Fibroblast of the aortic adventitia (primary cell): ENCODE results near the gene FMR1NB. TPM values are rescaled to one million over a fixed set of nuclear protein-coding genes. Genes with fewer than 3 reads are reported as not detected.

Experiments
- DNase-seq: peaks from one replicate; pipeline ENCODE4 v3.0.0-alpha.2; 2010; ENCODE audit warnings: low read depth
- H3K4me3 ChIP-seq: 2 replicates; pipeline ENCODE4 v1.5.1; 2011; ENCODE audit warnings: low read depth, mild to moderate bottlenecking, control low read depth, low read length, moderate library complexity
- total RNA-seq: library from RNA; depleted of rRNA; stranded (reverse); fragments of >200 nt; gene quantifications from 2 replicates; pipeline ENCODE4 v1.2.3, GENCODE V29; 2012; ENCODE audit warnings: low replicate concordance
- TF ChIP-seq, protein P1 (sequence below): IDR thresholded peaks from 2 replicates; pipeline ENCODE4 v1.5.1; 2011; ENCODE audit warnings: mild to moderate bottlenecking, low read length, control low read depth, inconsistent platforms; ENCODE audit not compliant: insufficient read depth

FMR1NB gene
- total RNA-seq, 1 donor, result not detected

DNA sequence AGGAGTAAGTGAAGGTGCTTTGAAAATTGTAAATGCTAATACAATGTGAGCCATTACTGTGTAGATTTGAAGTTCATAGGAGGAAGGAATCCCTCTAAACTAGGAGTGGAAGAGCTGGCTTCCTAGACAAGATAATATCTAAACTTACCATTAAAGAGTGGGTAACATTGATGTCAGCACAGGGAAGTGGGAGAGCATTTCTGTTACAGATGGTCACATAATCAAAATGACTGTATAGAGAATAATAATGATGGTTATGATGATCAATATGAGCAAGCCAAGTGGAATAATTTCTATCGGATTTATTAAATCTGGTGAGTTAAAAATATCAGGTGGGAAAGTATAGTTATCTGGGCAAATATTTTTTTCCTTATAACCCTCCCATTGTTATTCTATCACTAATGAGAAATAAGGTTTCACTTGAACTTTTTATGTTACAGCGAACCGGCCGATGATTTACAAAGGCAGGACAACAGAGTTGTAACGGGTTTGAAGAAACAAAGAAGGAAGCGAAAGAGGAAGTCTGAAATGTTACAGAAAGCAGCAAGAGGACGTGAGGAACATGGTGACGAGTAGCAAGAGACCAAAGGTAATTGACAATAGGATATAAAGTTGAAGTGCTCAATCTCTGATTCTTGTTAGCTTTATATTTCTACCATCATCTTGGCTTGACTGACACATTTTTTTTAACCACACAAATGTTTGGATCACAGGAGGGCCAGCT lies 43.5 kb downstream of the FMR1NB start:
- DNase-seq, result no peak
- TF ChIP-seq, protein P1, sequence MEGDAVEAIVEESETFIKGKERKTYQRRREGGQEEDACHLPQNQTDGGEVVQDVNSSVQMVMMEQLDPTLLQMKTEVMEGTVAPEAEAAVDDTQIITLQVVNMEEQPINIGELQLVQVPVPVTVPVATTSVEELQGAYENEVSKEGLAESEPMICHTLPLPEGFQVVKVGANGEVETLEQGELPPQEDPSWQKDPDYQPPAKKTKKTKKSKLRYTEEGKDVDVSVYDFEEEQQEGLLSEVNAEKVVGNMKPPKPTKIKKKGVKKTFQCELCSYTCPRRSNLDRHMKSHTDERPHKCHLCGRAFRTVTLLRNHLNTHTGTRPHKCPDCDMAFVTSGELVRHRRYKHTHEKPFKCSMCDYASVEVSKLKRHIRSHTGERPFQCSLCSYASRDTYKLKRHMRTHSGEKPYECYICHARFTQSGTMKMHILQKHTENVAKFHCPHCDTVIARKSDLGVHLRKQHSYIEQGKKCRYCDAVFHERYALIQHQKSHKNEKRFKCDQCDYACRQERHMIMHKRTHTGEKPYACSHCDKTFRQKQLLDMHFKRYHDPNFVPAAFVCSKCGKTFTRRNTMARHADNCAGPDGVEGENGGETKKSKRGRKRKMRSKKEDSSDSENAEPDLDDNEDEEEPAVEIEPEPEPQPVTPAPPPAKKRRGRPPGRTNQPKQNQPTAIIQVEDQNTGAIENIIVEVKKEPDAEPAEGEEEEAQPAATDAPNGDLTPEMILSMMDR, result no peak

DNA sequence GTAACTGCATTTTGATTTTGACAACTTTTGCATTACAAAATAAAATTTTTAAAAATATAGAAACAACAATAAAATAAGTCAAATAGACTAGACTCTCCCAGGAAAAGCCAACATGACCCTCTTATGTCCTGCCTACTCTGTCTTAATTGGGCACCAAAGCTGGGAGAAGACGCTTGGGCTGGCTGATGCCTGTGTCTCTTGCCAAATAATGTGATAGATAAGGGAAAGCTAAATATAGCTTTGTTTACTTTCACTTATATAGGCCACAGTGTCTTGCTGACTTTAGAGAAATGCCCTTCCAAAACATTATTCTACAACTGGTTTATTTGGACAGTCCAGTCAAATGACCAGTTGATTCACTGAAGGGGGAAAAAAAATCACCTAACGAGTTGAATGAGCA lies 54.2 kb downstream of the FMR1NB start:
- TF ChIP-seq, protein P1, result no peak
- no peak overlapping the region for H3K4me3 ChIP-seq
- DNase-seq, result no peak

More for the DNA sequence above, 43.5 kb downstream of the FMR1NB start:
- H3K4me3 ChIP-seq, result no peak overlapping the region

DNA sequence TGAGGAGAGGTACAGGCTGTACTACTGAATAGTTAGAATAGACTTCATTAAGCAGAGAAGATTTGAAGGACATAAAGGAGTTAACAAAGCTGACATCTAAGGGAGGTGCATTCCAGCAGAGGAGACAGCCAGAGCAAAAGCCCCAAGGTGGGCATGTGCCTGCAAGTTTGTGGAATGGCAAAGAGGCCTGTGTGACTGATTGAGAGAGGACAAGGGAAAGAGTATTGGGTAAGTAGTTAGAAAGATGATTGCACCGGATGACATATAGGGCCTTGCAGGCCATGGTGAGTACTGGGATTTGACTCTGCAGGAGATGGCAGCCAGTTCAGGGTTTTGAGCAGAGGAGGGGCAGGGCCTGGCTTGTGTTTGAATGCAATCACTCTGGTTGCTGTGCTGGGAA lies 55.9 kb downstream of the FMR1NB start:
- TF ChIP-seq, protein P1, result no peak
- DNase-seq, result no peak
- H3K4me3 ChIP-seq, result no peak overlapping the region

DNA sequence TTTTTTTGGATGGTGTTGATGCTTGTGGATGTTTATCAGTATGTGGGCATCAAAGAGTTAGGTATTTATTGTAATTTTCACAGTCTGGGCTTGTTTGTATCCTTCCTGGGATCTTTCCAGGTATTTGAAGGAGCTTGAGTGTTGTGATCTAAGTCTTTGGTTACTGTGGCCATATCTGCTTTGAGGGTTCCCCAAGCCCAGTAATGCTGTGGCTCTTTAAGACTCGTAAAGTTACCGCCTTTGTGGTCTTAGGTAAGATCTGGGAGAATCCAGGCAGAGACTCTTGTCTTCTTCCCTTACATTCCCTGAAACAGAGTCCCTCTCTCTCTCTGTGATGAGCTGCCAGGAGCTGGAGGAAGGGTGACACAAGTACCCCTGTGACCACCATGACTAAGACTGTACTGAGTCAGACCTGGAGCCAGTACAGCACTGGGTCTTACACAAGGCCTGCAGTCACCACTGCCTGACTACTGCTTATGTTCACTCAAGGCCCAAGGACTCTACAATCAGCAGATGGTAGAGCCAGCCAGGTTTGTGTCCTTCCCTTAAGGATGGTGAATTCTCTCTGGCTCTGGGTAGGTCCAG lies 62.2 kb downstream of the FMR1NB start:
- TF ChIP-seq, protein P1, result no peak
- H3K4me3 ChIP-seq, result no peak overlapping the region
- DNase-seq, result peak; percentile 10

DNA sequence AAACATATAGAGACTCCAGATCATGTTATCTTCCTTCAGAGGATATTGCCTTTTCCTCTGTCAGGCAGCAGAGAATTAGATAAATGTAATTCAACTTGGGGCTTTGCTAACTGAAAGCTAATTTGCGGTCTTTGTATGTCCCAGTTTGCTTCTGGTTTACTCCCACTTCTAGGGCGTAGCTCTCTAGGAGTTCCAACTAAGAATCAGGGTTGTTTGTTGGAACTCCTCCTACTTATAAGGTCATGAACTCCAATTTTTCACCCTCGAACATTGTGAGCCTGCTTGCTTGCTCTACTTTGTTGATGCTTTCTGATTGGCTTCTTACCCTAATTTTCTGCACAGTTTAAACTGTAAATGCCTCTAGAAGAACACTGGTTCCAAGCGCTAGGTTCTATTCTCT lies 66.1 kb downstream of the FMR1NB start:
- no peak for DNase-seq
- TF ChIP-seq, protein P1, result no peak
- no peak overlapping the region for H3K4me3 ChIP-seq

DNA sequence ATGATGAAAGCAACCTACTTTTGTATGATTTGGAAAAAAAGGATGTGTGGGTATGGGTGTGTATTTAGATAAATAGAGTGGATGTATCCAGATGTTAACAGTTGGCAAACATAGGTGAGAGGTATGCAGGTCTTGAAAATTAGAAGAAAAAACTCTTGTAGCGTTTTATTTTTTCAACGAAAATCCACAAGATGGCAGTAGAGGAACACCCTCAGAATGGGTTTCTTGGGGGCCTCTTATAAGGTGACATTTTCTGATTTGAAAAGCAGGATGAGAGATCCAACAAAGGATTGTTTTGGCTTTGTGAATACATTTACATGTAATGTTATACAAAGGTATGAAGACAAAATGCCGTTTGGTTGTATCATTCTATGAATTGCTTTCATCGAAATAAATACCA lies 68.3 kb downstream of the FMR1NB start:
- H3K4me3 ChIP-seq, result no peak overlapping the region
- TF ChIP-seq, protein P1, result peak; percentile 56
- peak; percentile 47 for DNase-seq
